Caco-2 (cell line): ENCODE data around the gene HORMAD2. TPM values are rescaled to one million over a fixed set of nuclear protein-coding genes. Genes with fewer than 3 reads are reported as not detected.

Source experiments
- BruUV-seq: library from RNA; stranded (reverse); fragments of 400-500 nt; replicated peaks from 2 replicates; lab custom pipeline; 2021; lab: Mats Ljungman, UMichigan
- CTCF ChIA-PET: fragments of 300-600 bp; sonication (Branson Sonifier 250); formaldehyde crosslinking; loops from one replicate; lab custom pipeline; 2022; ENCODE audit warnings: antibody characterized with exemption; lab: Charles Lee
- POLR2A ChIA-PET: fragments of 300-600 bp; sonication (Branson Sonifier 250); formaldehyde crosslinking; loops from one replicate; lab custom pipeline; 2022; ENCODE audit warnings: antibody characterized with exemption; lab: Charles Lee
- DNase-seq, 2 experiments: peaks; one replicate each; pipeline versions ENCODE4 v3.0.0 to v3.0.0-alpha.2; 2020 to 2022
- H3K27me3 ChIP-seq: replicated peaks from 2 replicates; pipeline ENCODE4 v1.6.0; 2011; ENCODE audit warnings: low read length; ENCODE audit not compliant: control insufficient read depth, insufficient read depth
- H3K36me3 ChIP-seq: 2 replicates; pipeline ENCODE4 v1.5.1; 2011; ENCODE audit warnings: low read length; ENCODE audit not compliant: control insufficient read depth, insufficient read depth
- H3K4me1 ChIP-seq: fragments of 250-450 bp; sonication (Bioruptor Pico); 2 replicates; pipeline ENCODE4 v1.5.1; 2020; ENCODE audit warnings: mild to moderate bottlenecking
- H3K4me3 ChIP-seq: 2 replicates; pipeline ENCODE4 v1.5.1; 2011; ENCODE audit warnings: low read depth, mild to moderate bottlenecking, control low read depth, low read length
- H3K9me3 ChIP-seq: fragments of 250-450 bp; sonication (Bioruptor Pico); 2 replicates; pipeline ENCODE4 v1.5.1; 2020; ENCODE audit warnings: mild to moderate bottlenecking, moderate library complexity
- H3K27ac Mint-ChIP-seq: one replicate; pipeline ENCODE4 v1.8.0; 2022; ENCODE audit warnings: mixed read lengths; ENCODE audit not compliant: unreplicated experiment
- H3K27me3 Mint-ChIP-seq: one replicate; pipeline ENCODE4 v1.8.0; 2022; ENCODE audit warnings: mixed read lengths; ENCODE audit not compliant: insufficient read depth, unreplicated experiment
- H3K36me3 Mint-ChIP-seq: one replicate; pipeline ENCODE4 v1.8.0; 2022; ENCODE audit warnings: mild to moderate bottlenecking, mixed read lengths; ENCODE audit not compliant: insufficient read depth, unreplicated experiment
- H3K4me1 Mint-ChIP-seq: one replicate; pipeline ENCODE4 v1.8.0; 2022; ENCODE audit warnings: low read depth, mixed read lengths; ENCODE audit not compliant: unreplicated experiment
- H3K4me3 Mint-ChIP-seq: one replicate; pipeline ENCODE4 v1.8.0; 2022; ENCODE audit warnings: mild to moderate bottlenecking, moderate library complexity, mixed read lengths; ENCODE audit not compliant: unreplicated experiment
- H3K9me3 Mint-ChIP-seq: one replicate; pipeline ENCODE4 v1.8.0; 2022; ENCODE audit warnings: mixed read lengths; ENCODE audit not compliant: unreplicated experiment
- intact Hi-C: fragments of 100-400 bp; cut with micrococcal nuclease; formaldehyde crosslinking; loops from one replicate; pipeline ENCODE4 v1.10.0; 2022; ENCODE audit not compliant: unreplicated experiment
- total RNA-seq: library from RNA; stranded (reverse); gene quantifications from 2 replicates; pipeline ENCODE4 v1.2.3, GENCODE V29; 2022
- TF ChIP-seq, protein P1 (sequence below), 2 experiments: fragments of 200-600 bp in 1 of 2; IDR thresholded peaks; 1 replicate in 1 of 2; 2 replicates in 1 of 2; pipeline versions ENCODE4 v1.5.1 to v1.8.0; 2011 to 2022; ENCODE audit warnings: antibody characterized with exemption in 1 of 2, control low read depth in 1 of 2, inconsistent platforms in 1 of 2, low read depth in 1 of 2, low read length in 1 of 2, mild to moderate bottlenecking in 1 of 2, moderate library complexity in 1 of 2; ENCODE audit not compliant: insufficient read depth in 1 of 2, severe bottlenecking in 1 of 2, unreplicated experiment in 1 of 2

The HORMAD2 gene
- total RNA-seq, 1 experiment from 2014 or later, result 3.1 TPM

DNA sequence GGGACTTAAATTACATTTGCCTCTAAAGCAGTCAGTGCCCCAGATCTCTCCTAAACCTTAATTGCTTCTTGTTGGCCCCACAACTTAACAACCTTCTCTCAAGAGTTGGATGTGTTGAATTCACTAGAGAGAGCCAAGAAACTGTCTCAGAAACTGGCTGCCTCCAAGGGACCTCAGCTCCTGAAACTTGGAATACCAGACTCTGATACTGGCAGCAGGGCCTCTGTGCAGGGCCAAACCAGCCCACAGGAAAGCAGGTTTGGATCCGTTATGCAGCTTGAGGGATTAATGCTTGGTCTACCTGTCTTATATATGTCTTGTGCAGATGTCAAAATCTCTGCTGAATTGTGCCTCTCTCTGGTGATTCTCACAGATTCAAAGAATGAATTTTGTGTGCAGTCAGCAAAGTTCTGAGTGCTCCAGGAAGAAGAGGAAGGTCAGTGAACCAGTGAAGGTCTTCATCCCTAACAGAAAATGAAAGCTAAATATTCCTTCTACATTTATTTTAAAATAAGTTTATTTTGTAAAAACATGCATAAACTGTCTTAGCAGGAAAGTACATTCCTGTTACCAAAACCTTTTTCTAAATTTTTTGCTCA lies 95.5 kb downstream of the HORMAD2 start:
- no peaks in the 10 kb centered on the region for H3K9me3 ChIP-seq
- no peaks in the 10 kb centered on the region for H3K4me1 ChIP-seq
- BruUV-seq, result no TSS peak
- H3K27me3 ChIP-seq, result no peaks in the 10 kb centered on the region
- no peak overlapping the region for H3K4me3 Mint-ChIP-seq
- H3K27me3 Mint-ChIP-seq, result no peaks in the 10 kb centered on the region
- ChIA-PET POLR2A (no interaction called here), CTCF (no interaction called here)
- no peaks in the 10 kb centered on the region for H3K36me3 Mint-ChIP-seq
- no peaks in the 10 kb centered on the region for H3K9me3 Mint-ChIP-seq
- no peak for DNase-seq
- H3K36me3 ChIP-seq, result no peaks in the 10 kb centered on the region; the same call in 1 of the 2 replicates
- TF ChIP-seq, protein P1, sequence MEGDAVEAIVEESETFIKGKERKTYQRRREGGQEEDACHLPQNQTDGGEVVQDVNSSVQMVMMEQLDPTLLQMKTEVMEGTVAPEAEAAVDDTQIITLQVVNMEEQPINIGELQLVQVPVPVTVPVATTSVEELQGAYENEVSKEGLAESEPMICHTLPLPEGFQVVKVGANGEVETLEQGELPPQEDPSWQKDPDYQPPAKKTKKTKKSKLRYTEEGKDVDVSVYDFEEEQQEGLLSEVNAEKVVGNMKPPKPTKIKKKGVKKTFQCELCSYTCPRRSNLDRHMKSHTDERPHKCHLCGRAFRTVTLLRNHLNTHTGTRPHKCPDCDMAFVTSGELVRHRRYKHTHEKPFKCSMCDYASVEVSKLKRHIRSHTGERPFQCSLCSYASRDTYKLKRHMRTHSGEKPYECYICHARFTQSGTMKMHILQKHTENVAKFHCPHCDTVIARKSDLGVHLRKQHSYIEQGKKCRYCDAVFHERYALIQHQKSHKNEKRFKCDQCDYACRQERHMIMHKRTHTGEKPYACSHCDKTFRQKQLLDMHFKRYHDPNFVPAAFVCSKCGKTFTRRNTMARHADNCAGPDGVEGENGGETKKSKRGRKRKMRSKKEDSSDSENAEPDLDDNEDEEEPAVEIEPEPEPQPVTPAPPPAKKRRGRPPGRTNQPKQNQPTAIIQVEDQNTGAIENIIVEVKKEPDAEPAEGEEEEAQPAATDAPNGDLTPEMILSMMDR (IDR thresholded peaks at IDR 0.05; ENCODE audit: insufficient read depth in 1 of 2, low read depth in 1 of 2, low read length in 1 of 2, severe bottlenecking in 1 of 2, unreplicated experiment in 1 of 2), result no peak
- intact Hi-C loops, result no loop called here
- H3K4me3 ChIP-seq, result no peak overlapping the region
- H3K27ac Mint-ChIP-seq, result no peak overlapping the region
- no peaks in the 10 kb centered on the region for H3K4me1 Mint-ChIP-seq

DNA sequence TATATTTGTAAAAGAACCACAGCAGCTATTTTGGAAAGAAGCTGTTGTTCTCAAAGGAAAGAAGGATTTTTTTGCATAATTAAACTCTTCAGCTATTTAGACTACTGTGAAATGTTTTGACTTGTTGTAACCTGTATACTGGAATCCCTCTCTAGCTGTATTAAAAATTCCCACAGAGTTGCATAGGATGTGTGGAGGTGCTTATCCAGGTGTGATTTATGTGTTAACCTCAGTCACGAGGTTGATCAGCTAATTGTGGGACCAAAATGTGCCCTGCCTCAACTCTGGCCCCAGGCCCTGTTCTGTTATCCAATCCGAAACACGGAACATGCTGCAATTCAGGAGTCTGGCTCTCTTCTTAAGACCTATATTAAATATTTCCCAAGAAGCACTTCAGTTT lies 96.2 kb downstream of the HORMAD2 start:
- intact Hi-C loops, result no loop called here

DNA sequence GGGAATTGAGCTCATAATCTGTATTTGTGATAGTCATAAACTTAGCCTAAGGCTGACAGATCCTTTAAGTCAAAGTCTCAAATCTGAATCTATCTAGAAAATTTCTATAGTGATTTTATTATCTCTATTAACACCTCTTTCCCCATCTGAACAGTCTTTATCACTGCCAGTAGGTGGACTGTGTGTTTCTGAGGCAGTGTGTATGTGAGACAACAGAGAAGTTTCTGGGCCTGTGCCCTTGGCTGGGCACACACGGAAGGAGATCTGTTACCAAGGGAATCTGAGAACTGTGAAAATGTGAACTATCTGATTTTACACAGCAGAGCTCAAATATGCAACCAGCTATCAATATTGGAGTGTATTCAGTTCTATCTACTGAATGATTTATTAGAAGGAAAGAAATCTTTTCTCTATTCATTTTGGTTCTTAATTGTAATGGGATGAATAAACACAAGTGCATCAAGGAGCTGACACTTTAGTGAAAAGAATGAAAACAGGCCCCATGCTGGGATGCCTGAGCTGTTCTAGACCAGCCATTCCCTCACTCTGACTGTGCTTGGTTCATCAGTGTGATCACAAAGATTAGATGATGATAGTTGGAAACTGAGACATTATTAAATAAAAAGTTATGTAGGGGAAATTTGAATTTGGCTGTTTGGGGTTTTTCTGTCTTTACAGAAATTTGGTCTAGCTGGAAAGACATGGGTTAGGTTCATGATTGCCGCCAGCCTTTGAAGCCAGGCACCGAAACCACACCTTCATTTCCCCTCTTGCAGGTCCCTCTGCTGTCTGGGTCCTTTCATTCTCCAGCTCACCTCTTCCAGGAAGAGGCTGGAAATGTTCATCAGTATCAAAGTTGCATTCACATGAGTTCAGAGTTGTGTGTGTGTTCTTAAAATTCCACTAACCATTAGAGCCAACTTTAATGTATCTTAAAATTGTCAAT lies 98.2 kb downstream of the HORMAD2 start:
- Histone ChIP-seq H3K36me3 (no peaks in the 10 kb centered on the region; the same call in 1 of the 2 replicates), H3K9me3 (no peaks in the 10 kb centered on the region), H3K4me3 (no peak overlapping the region), H3K27me3 (no peaks in the 10 kb centered on the region), H3K4me1 (peaks cover 3% of the 10 kb centered on the region; the same call in 1 of the 2 replicates)
- intact Hi-C loops, result no loop called here
- ChIA-PET CTCF (no interaction called here), POLR2A (no interaction called here)
- DNase-seq, result no peak
- no TSS peak for BruUV-seq
- no peak overlapping the region for H3K27ac Mint-ChIP-seq
- no peaks in the 10 kb centered on the region for H3K27me3 Mint-ChIP-seq
- no peaks in the 10 kb centered on the region for H3K36me3 Mint-ChIP-seq
- TF ChIP-seq, protein P1 (IDR thresholded peaks at IDR 0.05; ENCODE audit: insufficient read depth in 1 of 2, low read depth in 1 of 2, low read length in 1 of 2, severe bottlenecking in 1 of 2, unreplicated experiment in 1 of 2), result no peak
- no peaks in the 10 kb centered on the region for H3K9me3 Mint-ChIP-seq
- H3K4me3 Mint-ChIP-seq, result no peak overlapping the region
- H3K4me1 Mint-ChIP-seq, result no peaks in the 10 kb centered on the region

More for the DNA sequence above, 96.2 kb downstream of the HORMAD2 start:
- Mint-ChIP-seq H3K4me1 (no peaks in the 10 kb centered on the region), H3K36me3 (no peaks in the 10 kb centered on the region), H3K9me3 (no peaks in the 10 kb centered on the region), H3K27me3 (no peaks in the 10 kb centered on the region), H3K27ac (no peak overlapping the region), H3K4me3 (no peak overlapping the region)
- no TSS peak for BruUV-seq
- Histone ChIP-seq H3K27me3 (no peaks in the 10 kb centered on the region), H3K9me3 (no peaks in the 10 kb centered on the region), H3K36me3 (no peaks in the 10 kb centered on the region; the same call in 1 of the 2 replicates), H3K4me1 (no peaks in the 10 kb centered on the region), H3K4me3 (no peak overlapping the region)
- TF ChIP-seq, protein P1 (IDR thresholded peaks at IDR 0.05; ENCODE audit: insufficient read depth in 1 of 2, low read depth in 1 of 2, low read length in 1 of 2, severe bottlenecking in 1 of 2, unreplicated experiment in 1 of 2), result no peak
- no peak for DNase-seq
- ChIA-PET CTCF (no interaction called here), POLR2A (no interaction called here)
